Measurements from ENCODE around the gene STAT6.

DNA sequence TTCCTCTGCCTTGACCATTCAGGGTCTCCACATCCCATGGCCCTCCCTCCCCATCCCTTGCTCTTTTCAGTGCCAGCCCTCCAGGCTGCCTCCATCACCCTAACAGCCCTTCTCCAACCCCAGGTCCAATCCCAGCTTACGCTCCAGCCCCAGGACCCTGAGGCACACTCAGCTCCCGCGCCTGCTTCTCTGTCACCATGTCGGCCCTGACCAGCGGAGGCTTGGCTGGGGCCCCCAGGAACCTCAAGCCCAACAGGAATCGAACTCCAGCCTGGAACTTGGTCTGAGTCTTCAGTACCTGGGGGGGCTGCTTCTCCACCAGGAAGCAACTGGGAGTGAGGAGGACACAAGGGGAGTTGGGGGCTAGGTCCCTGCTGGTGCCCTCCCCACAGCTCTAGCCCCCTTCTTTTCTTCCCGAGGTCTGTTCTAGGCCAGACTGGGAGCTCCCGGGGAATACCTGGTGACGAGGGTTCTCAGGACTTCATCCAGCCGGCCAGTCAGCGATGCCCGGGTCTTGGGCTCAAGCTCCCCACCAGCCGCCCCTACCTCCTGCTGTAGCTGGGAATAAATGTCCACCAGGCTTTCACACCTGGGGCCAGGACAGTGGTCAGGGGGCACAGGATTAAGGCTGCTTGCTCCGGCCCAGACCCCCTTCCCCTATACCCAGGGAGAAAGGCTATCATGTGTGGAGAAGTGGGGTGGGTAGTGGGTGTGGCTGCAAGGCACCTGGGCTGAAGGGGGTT is 6.0 kb downstream of the STAT6 start:
- TF ChIP-seq, protein P1, sequence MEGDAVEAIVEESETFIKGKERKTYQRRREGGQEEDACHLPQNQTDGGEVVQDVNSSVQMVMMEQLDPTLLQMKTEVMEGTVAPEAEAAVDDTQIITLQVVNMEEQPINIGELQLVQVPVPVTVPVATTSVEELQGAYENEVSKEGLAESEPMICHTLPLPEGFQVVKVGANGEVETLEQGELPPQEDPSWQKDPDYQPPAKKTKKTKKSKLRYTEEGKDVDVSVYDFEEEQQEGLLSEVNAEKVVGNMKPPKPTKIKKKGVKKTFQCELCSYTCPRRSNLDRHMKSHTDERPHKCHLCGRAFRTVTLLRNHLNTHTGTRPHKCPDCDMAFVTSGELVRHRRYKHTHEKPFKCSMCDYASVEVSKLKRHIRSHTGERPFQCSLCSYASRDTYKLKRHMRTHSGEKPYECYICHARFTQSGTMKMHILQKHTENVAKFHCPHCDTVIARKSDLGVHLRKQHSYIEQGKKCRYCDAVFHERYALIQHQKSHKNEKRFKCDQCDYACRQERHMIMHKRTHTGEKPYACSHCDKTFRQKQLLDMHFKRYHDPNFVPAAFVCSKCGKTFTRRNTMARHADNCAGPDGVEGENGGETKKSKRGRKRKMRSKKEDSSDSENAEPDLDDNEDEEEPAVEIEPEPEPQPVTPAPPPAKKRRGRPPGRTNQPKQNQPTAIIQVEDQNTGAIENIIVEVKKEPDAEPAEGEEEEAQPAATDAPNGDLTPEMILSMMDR (IDR thresholded peaks at IDR 0.05; ENCODE audit: low read depth, low read length, poor library complexity, severe bottlenecking) = no peak
- no peak for TF ChIP-seq EZH2phosphoT487 (IDR thresholded peaks at IDR 0.05; ENCODE audit: borderline replicate concordance, low read length)

Data from DOHH2 (cell line).